HepG2 (cell line): ENCODE results near the gene MAPK1. TPM values are rescaled to one million over a fixed set of nuclear protein-coding genes. Genes with fewer than 3 reads are reported as not detected.

ENCODE experiments used
- EHMT2 ChIP-seq: fragments of 200-600 bp; sonication (generic); IDR thresholded peaks from 2 replicates; pipeline ENCODE4 v1.7.0; 2017; ENCODE audit warnings: antibody characterized with exemption, low read depth, low read length, borderline replicate concordance
- HMGA1 ChIP-seq: sonication (generic); formaldehyde crosslinking; conservative IDR thresholded peaks from 2 replicates; pipeline ENCODE4 v1.4.0; 2020; ENCODE audit warnings: missing genetic modification reagents
- PHF20 ChIP-seq: sonication (generic); formaldehyde crosslinking; IDR thresholded peaks from 2 replicates; pipeline ENCODE4 v1.5.0; 2020; ENCODE audit warnings: mild to moderate bottlenecking, missing genetic modification reagents
- THAP11 ChIP-seq: IDR thresholded peaks from 2 replicates; pipeline ENCODE4 v1.6.1; 2016; ENCODE audit warnings: missing biosample characterization, missing genetic modification reagents
- ZBTB3 ChIP-seq: sonication (generic); formaldehyde crosslinking; IDR thresholded peaks from 2 replicates; pipeline ENCODE4 v1.4.0; 2020; ENCODE audit warnings: low read depth, mild to moderate bottlenecking, moderate library complexity, missing genetic modification reagents, borderline replicate concordance
- ZNF660 ChIP-seq: sonication (generic); formaldehyde crosslinking; IDR thresholded peaks from 2 replicates; pipeline ENCODE4 v1.5.1; 2020; ENCODE audit warnings: mild to moderate bottlenecking, low read depth, missing genetic modification reagents, borderline replicate concordance
- polyA plus RNA-seq, 8 experiments: library from polyadenylated mRNA; depleted of rRNA in 3 of 8; stranded (reverse) in 7 of 8; unstranded in 1 of 8; fragments of >200 nt; fragmentation: Illumina TruSeq in 4 of 8; extraction: Trizol in 4 of 8; gene quantifications; 2 replicates each; pipeline versions ENCODE4 v1.2.1 to v1.2.3, GENCODE V29; 2011 to 2016; ENCODE audit warnings: low read depth in 4 of 8, missing spikeins in 1 of 8, mixed read lengths in 1 of 8; ENCODE audit not compliant: insufficient read depth in 1 of 8
- total RNA-seq, 5 experiments: library from RNA; depleted of rRNA; stranded (reverse); fragments of >200 nt; fragmentation: Illumina TruSeq; extraction: Trizol; gene quantifications; 2 replicates each; pipeline ENCODE4 v1.2.3, GENCODE V29; 2016; ENCODE audit warnings: low read depth in 1 of 5
- TF ChIP-seq, protein P1 (sequence below): sonication (generic); formaldehyde crosslinking; IDR thresholded peaks from 2 replicates; pipeline ENCODE4 v1.4.0; 2020; ENCODE audit warnings: missing genetic modification reagents, borderline replicate concordance
- TF ChIP-seq, protein P2 (sequence below): fragments of 450-650 bp; IDR thresholded peaks from 2 replicates; pipeline ENCODE4 v1.6.1; 2016
- TF ChIP-seq, protein P3 (sequence below): sonication (generic); formaldehyde crosslinking; IDR thresholded peaks from 2 replicates; pipeline ENCODE4 v1.4.0; 2020; ENCODE audit warnings: missing genetic modification reagents, borderline replicate concordance
- TF ChIP-seq, protein P4 (sequence below): sonication (generic); formaldehyde crosslinking; IDR thresholded peaks from 2 replicates; pipeline ENCODE4 v1.9.0; 2021; ENCODE audit warnings: missing genetic modification reagents, borderline replicate concordance
- TF ChIP-seq, protein P5 (sequence below): sonication (generic); formaldehyde crosslinking; IDR thresholded peaks from 2 replicates; pipeline ENCODE4 v1.5.0; 2020; ENCODE audit warnings: mild to moderate bottlenecking, missing genetic modification reagents
- TF ChIP-seq, protein P6 (sequence below): sonication (generic); formaldehyde crosslinking; IDR thresholded peaks from 2 replicates; pipeline ENCODE4 v1.4.0; 2020; ENCODE audit warnings: missing genetic modification reagents
- TF ChIP-seq, protein P7 (sequence below): sonication (generic); formaldehyde crosslinking; IDR thresholded peaks from 2 replicates; pipeline ENCODE4 v1.4.0; 2020; ENCODE audit warnings: missing genetic modification reagents, borderline replicate concordance

Gene MAPK1
- total and polyA plus RNA-seq, 2 of the 13 experiments (the other 11 are each of a cell fraction or from before 2014, with no cell fraction given), result 107 to 114 TPM

DNA sequence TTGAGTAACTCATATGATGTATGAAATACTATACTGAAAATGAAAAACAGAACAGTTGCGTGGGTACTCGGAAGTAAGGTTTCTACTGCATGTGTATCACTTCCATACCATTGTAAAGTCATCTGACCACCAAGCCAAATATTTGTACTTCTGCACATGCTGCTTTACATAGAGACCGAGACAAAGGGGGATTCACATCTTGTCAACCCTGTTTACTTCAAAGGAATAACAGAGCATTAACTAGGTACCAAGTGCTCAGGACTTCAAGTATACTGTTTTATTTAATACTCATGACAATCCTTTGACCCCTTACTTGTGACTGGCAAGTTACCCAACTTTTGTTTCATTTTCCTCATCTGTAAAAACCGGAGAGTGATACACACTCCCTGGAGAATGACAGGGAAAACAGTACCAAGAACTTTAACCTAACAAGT, 9.9 kb downstream of the MAPK1 start (continued):
- TF ChIP-seq, protein P1, sequence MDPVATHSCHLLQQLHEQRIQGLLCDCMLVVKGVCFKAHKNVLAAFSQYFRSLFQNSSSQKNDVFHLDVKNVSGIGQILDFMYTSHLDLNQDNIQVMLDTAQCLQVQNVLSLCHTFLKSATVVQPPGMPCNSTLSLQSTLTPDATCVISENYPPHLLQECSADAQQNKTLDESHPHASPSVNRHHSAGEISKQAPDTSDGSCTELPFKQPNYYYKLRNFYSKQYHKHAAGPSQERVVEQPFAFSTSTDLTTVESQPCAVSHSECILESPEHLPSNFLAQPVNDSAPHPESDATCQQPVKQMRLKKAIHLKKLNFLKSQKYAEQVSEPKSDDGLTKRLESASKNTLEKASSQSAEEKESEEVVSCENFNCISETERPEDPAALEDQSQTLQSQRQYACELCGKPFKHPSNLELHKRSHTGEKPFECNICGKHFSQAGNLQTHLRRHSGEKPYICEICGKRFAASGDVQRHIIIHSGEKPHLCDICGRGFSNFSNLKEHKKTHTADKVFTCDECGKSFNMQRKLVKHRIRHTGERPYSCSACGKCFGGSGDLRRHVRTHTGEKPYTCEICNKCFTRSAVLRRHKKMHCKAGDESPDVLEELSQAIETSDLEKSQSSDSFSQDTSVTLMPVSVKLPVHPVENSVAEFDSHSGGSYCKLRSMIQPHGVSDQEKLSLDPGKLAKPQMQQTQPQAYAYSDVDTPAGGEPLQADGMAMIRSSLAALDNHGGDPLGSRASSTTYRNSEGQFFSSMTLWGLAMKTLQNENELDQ (CRISPR knock-in tag), result no peak
- no peak for TF ChIP-seq ZBTB3 (CRISPR knock-in tag)
- no peak for TF ChIP-seq HMGA1 (CRISPR knock-in tag)
- TF ChIP-seq, protein P2, sequence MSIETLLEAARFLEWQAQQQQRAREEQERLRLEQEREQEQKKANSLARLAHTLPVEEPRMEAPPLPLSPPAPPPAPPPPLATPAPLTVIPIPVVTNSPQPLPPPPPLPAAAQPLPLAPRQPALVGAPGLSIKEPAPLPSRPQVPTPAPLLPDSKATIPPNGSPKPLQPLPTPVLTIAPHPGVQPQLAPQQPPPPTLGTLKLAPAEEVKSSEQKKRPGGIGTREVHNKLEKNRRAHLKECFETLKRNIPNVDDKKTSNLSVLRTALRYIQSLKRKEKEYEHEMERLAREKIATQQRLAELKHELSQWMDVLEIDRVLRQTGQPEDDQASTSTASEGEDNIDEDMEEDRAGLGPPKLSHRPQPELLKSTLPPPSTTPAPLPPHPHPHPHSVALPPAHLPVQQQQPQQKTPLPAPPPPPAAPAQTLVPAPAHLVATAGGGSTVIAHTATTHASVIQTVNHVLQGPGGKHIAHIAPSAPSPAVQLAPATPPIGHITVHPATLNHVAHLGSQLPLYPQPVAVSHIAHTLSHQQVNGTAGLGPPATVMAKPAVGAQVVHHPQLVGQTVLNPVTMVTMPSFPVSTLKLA, result peak; percentile 74
- TF ChIP-seq ZNF660 (CRISPR knock-in tag), result no peak
- TF ChIP-seq, protein P3, sequence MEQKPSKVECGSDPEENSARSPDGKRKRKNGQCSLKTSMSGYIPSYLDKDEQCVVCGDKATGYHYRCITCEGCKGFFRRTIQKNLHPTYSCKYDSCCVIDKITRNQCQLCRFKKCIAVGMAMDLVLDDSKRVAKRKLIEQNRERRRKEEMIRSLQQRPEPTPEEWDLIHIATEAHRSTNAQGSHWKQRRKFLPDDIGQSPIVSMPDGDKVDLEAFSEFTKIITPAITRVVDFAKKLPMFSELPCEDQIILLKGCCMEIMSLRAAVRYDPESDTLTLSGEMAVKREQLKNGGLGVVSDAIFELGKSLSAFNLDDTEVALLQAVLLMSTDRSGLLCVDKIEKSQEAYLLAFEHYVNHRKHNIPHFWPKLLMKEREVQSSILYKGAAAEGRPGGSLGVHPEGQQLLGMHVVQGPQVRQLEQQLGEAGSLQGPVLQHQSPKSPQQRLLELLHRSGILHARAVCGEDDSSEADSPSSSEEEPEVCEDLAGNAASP (CRISPR knock-in tag), result peak; percentile 38; the same call in 1 of the 2 replicates
- no peak for TF ChIP-seq PHF20
- TF ChIP-seq THAP11, result peak; percentile 54
- TF ChIP-seq, protein P4, sequence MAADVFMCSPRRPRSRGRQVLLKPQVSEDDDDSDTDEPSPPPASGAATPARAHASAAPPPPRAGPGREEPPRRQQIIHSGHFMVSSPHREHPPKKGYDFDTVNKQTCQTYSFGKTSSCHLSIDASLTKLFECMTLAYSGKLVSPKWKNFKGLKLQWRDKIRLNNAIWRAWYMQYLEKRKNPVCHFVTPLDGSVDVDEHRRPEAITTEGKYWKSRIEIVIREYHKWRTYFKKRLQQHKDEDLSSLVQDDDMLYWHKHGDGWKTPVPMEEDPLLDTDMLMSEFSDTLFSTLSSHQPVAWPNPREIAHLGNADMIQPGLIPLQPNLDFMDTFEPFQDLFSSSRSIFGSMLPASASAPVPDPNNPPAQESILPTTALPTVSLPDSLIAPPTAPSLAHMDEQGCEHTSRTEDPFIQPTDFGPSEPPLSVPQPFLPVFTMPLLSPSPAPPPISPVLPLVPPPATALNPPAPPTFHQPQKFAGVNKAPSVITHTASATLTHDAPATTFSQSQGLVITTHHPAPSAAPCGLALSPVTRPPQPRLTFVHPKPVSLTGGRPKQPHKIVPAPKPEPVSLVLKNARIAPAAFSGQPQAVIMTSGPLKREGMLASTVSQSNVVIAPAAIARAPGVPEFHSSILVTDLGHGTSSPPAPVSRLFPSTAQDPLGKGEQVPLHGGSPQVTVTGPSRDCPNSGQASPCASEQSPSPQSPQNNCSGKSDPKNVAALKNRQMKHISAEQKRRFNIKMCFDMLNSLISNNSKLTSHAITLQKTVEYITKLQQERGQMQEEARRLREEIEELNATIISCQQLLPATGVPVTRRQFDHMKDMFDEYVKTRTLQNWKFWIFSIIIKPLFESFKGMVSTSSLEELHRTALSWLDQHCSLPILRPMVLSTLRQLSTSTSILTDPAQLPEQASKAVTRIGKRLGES (CRISPR knock-in tag), result no peak
- TF ChIP-seq, protein P5, sequence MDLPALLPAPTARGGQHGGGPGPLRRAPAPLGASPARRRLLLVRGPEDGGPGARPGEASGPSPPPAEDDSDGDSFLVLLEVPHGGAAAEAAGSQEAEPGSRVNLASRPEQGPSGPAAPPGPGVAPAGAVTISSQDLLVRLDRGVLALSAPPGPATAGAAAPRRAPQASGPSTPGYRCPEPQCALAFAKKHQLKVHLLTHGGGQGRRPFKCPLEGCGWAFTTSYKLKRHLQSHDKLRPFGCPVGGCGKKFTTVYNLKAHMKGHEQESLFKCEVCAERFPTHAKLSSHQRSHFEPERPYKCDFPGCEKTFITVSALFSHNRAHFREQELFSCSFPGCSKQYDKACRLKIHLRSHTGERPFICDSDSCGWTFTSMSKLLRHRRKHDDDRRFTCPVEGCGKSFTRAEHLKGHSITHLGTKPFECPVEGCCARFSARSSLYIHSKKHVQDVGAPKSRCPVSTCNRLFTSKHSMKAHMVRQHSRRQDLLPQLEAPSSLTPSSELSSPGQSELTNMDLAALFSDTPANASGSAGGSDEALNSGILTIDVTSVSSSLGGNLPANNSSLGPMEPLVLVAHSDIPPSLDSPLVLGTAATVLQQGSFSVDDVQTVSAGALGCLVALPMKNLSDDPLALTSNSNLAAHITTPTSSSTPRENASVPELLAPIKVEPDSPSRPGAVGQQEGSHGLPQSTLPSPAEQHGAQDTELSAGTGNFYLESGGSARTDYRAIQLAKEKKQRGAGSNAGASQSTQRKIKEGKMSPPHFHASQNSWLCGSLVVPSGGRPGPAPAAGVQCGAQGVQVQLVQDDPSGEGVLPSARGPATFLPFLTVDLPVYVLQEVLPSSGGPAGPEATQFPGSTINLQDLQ (CRISPR knock-in tag), result no peak
- no peak for TF ChIP-seq EHMT2
- TF ChIP-seq, protein P6, sequence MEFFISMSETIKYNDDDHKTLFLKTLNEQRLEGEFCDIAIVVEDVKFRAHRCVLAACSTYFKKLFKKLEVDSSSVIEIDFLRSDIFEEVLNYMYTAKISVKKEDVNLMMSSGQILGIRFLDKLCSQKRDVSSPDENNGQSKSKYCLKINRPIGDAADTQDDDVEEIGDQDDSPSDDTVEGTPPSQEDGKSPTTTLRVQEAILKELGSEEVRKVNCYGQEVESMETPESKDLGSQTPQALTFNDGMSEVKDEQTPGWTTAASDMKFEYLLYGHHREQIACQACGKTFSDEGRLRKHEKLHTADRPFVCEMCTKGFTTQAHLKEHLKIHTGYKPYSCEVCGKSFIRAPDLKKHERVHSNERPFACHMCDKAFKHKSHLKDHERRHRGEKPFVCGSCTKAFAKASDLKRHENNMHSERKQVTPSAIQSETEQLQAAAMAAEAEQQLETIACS (CRISPR knock-in tag), result no peak
- TF ChIP-seq, protein P7, sequence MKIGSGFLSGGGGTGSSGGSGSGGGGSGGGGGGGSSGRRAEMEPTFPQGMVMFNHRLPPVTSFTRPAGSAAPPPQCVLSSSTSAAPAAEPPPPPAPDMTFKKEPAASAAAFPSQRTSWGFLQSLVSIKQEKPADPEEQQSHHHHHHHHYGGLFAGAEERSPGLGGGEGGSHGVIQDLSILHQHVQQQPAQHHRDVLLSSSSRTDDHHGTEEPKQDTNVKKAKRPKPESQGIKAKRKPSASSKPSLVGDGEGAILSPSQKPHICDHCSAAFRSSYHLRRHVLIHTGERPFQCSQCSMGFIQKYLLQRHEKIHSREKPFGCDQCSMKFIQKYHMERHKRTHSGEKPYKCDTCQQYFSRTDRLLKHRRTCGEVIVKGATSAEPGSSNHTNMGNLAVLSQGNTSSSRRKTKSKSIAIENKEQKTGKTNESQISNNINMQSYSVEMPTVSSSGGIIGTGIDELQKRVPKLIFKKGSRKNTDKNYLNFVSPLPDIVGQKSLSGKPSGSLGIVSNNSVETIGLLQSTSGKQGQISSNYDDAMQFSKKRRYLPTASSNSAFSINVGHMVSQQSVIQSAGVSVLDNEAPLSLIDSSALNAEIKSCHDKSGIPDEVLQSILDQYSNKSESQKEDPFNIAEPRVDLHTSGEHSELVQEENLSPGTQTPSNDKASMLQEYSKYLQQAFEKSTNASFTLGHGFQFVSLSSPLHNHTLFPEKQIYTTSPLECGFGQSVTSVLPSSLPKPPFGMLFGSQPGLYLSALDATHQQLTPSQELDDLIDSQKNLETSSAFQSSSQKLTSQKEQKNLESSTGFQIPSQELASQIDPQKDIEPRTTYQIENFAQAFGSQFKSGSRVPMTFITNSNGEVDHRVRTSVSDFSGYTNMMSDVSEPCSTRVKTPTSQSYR (CRISPR knock-in tag), result peak; percentile 24; the same call in 1 of the 2 replicates
